IPS-15b (cell line): ENCODE measurements around the gene TIMELESS.
"Not testable (repeated sequence)": the region's sequence is repeated elsewhere in the genome, so short reads cannot be mapped to it uniquely, and the experiment has no call there.

Source experiments
- H3K27me3 ChIP-seq: one replicate; pipeline ENCODE4 v1.6.1; 2013; ENCODE audit warnings: low read length; ENCODE audit not compliant: control insufficient read depth, insufficient read depth
- H3K36me3 ChIP-seq: one replicate; pipeline ENCODE4 v1.6.1; 2013; ENCODE audit warnings: low read length; ENCODE audit not compliant: control insufficient read depth, insufficient read depth
- H3K4me1 ChIP-seq: one replicate; pipeline ENCODE4 v1.6.1; 2013; ENCODE audit warnings: mild to moderate bottlenecking, low read length; ENCODE audit not compliant: control insufficient read depth, insufficient read depth
- H3K4me3 ChIP-seq: one replicate; pipeline ENCODE4 v1.5.1; 2013; ENCODE audit warnings: low read depth, low read length
- H3K9ac ChIP-seq: one replicate; pipeline ENCODE4 v1.6.1; 2013; ENCODE audit warnings: low read depth, mild to moderate bottlenecking, low read length
- H3K9me3 ChIP-seq: one replicate; pipeline ENCODE4 v1.6.1; 2013; ENCODE audit warnings: mild to moderate bottlenecking, low read length; ENCODE audit not compliant: control insufficient read depth, insufficient read depth

The TIMELESS gene

GRCh38 chr12:56399466-56399865 is 49.8 kb downstream of the TIMELESS start:
- not testable (repeated sequence) for H3K36me3 ChIP-seq, H3K4me1 ChIP-seq, H3K27me3 ChIP-seq, H3K4me3 ChIP-seq, H3K9ac ChIP-seq, H3K9me3 ChIP-seq

- H3K36me3 ChIP-seq = no peaks in the 10 kb centered on the region
- H3K9ac ChIP-seq = no peak overlapping the region
- no peaks in the 10 kb centered on the region for H3K4me1 ChIP-seq
- peaks cover 8% of the 10 kb centered on the region for H3K9me3 ChIP-seq
- H3K4me3 ChIP-seq = no peak overlapping the region
- no peaks in the 10 kb centered on the region for H3K27me3 ChIP-seq
Measured at GRCh38 chr12:56398324-56398723, 50.9 kb downstream of the TIMELESS start.

- Histone ChIP-seq H3K36me3 (no peaks in the 10 kb centered on the region), H3K27me3 (no peaks in the 10 kb centered on the region), H3K4me3 (no peak overlapping the region), H3K9me3 (no peaks in the 10 kb centered on the region), H3K9ac (no peak overlapping the region), H3K4me1 (no peaks in the 10 kb centered on the region)
Measured at GRCh38 chr12:56392331-56392730, 56.9 kb downstream of the TIMELESS start.

GRCh38 chr12:56391721-56392120 is 57.5 kb downstream of the TIMELESS start:
- H3K27me3 ChIP-seq = no peaks in the 10 kb centered on the region
- no peaks in the 10 kb centered on the region for H3K9me3 ChIP-seq
- no peaks in the 10 kb centered on the region for H3K36me3 ChIP-seq
- no peak overlapping the region for H3K9ac ChIP-seq
- peaks cover 2% of the 10 kb centered on the region for H3K4me1 ChIP-seq
- H3K4me3 ChIP-seq = no peak overlapping the region

- no peak overlapping the region for H3K9ac ChIP-seq
- H3K4me1 ChIP-seq = peaks cover 2% of the 10 kb centered on the region
- H3K4me3 ChIP-seq = no peak overlapping the region
- H3K27me3 ChIP-seq = no peaks in the 10 kb centered on the region
- H3K9me3 ChIP-seq = no peaks in the 10 kb centered on the region
- H3K36me3 ChIP-seq = no peaks in the 10 kb centered on the region
Measured at GRCh38 chr12:56389412-56389811, 59.8 kb downstream of the TIMELESS start.

- H3K4me3 ChIP-seq = no peak overlapping the region
- H3K27me3 ChIP-seq = no peaks in the 10 kb centered on the region
- no peaks in the 10 kb centered on the region for H3K36me3 ChIP-seq
- no peaks in the 10 kb centered on the region for H3K9me3 ChIP-seq
- H3K9ac ChIP-seq = no peak overlapping the region
- H3K4me1 ChIP-seq = peaks cover 2% of the 10 kb centered on the region
Measured at GRCh38 chr12:56387152-56387736, 62.0 kb downstream of the TIMELESS start.

GRCh38 chr12:56385873-56386272 is 63.4 kb downstream of the TIMELESS start:
- Histone ChIP-seq H3K4me1 (peaks cover 2% of the 10 kb centered on the region), H3K9ac (no peak overlapping the region), H3K9me3 (no peaks in the 10 kb centered on the region), H3K36me3 (no peaks in the 10 kb centered on the region), H3K27me3 (no peaks in the 10 kb centered on the region), H3K4me3 (no peak overlapping the region)

GRCh38 chr12:56382611-56383010 is 66.6 kb downstream of the TIMELESS start:
- Histone ChIP-seq H3K4me1 (peaks cover 2% of the 10 kb centered on the region), H3K9me3 (no peaks in the 10 kb centered on the region), H3K9ac (no peak overlapping the region), H3K27me3 (no peaks in the 10 kb centered on the region), H3K4me3 (no peak overlapping the region), H3K36me3 (no peaks in the 10 kb centered on the region)

GRCh38 chr12:56377989-56378316 is 71.3 kb downstream of the TIMELESS start:
- H3K9me3 ChIP-seq = no peaks in the 10 kb centered on the region
- H3K4me3 ChIP-seq = no peak overlapping the region
- H3K27me3 ChIP-seq = no peaks in the 10 kb centered on the region
- peaks cover 3% of the 10 kb centered on the region for H3K4me1 ChIP-seq
- H3K9ac ChIP-seq = no peak overlapping the region
- no peaks in the 10 kb centered on the region for H3K36me3 ChIP-seq

- Histone ChIP-seq H3K4me3 (no peak overlapping the region), H3K36me3 (no peaks in the 10 kb centered on the region), H3K4me1 (peaks cover 3% of the 10 kb centered on the region), H3K9me3 (no peaks in the 10 kb centered on the region), H3K27me3 (no peaks in the 10 kb centered on the region), H3K9ac (no peak overlapping the region)
Measured at GRCh38 chr12:56377310-56377988, 71.8 kb downstream of the TIMELESS start.

GRCh38 chr12:56375598-56376434 is 73.4 kb downstream of the TIMELESS start:
- Histone ChIP-seq H3K27me3 (no peaks in the 10 kb centered on the region), H3K9ac (no peak overlapping the region), H3K36me3 (no peaks in the 10 kb centered on the region), H3K4me3 (no peak overlapping the region), H3K4me1 (peaks cover 3% of the 10 kb centered on the region), H3K9me3 (no peaks in the 10 kb centered on the region)
